ENCODE measurements around the gene TOMM40L.

Gene TOMM40L

DNA sequence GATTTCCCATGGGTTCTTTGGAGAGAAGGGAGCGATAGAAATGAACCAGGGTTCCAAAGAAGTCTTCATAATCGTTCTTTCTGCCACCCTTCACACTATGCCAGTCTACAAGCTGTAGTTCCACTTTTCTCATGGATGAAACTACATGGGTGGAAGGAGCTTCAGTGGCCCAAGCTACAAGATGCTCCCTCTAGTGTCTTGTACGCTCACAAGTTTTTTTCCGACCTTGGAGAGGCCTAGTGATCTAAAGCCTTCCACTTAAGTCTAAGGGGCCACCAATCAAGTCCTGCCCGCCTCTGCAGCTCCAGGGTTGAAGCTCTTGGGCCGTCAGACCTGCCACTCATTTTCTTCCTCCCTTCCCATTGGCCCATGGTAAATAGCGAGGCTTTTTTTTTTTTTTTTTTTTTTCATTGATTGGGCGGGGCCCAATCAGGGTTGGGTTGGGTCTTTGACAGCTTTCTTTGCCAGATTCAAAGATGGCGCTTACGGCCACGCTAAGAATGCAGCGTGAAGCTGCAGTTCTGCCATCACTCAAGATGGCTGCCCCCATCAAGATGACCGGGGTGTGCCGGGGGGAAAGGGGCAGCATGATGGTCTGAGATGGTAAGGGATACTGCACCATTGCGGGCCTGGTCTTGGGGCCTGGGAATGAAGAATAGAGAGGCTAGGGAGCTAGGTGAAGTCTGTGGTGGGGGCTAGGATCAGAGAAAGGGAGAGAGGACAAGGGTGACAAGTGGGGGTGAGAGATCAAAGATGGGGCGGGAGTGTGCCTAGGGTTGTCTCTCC lies at the start of gene TOMM40L:
TSS of gene TOMM40L (plus strand) at position 527 of the 786 bp plus-strand sequence. CDS start 430 bp downstream, outside the sequence.
- peak within 1 kb of the TSS; percentile 87 for H3K4me3 ChIP-seq (ENCODE audit: low read depth, low read length)

DNA sequence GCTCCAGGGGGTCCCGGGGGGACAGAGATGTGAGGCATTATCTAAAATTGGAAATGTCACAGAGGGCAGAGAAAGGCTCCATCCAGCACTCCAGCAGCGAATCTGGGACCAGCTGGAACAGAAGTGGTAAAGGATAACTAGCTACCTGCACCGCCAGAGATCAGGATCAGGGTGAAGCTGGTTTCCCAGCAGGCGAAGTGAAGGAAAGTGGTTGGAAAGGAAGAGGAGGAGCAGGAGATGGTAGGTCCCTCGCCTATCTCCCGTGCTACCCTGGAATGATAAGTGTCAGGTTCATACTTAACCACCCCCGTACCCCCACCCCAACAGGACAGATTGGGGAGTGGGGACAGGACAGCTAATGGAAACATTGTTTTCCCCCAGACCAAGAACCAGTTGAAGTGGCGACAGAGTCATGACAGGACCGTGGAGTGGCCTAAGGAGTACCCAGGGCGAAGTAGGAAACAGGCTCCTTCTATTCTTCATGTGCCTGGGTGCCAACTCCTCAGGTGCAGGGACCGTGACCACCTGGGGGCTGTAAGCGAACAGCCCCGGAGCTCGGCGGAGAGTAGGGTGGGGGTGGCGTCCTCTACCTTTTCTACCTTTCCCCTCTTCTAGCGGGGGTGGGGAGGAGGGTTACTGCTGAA lies 49.3 kb upstream of the TOMM40L start:
- H3K4me3 ChIP-seq (ENCODE audit: low read depth, low read length), result peak overlapping the region; percentile 91

DNA sequence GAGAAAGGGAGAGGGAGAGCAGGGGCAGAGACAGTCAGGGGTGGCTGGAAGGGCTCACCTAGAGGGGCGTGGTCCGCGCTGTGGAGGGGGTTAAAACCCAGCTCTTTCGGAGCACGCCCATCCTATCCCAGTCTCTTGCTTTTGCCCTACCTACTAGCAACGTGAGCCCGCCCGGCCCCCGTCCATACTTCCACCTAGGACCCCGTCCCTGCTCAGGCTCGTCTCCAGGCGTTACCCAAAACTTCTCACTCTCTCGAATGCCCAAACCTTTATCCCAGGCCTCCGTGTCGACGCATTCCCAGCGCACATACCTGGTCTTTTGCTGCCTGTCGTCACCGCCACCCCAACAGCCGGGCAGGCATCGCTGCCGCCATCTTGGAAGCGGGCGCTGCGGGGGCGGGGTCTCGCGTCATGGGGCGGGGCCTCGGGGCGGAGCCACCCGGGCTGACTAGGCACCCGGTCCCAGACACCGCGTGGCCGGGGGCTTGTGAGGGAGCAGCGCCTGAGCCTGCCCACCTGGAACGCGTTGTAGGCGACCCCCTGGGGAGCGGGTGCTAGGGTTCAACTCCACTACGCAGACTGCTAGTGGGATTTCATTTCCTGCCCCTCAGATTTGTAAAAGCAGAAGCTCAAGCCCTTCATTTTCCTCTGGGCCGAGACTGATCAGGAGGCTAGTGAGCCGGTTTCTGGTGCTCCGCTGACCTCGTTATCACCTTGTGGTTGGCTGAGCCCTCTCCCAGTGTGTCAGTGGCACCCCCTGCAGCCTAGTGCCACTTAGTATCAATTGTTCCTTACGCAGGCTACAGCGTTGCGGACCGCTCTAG lies 48.5 kb upstream of the TOMM40L start, which contains the start of gene B4GALT3:
TSS of gene B4GALT3 (minus strand) at position 396 of the 824 bp plus-strand sequence. CDS start 1,447 bp downstream, outside the sequence.
- peak within 1 kb of the TSS; percentile 91 for H3K4me3 ChIP-seq (ENCODE audit: low read depth, low read length)

DNA sequence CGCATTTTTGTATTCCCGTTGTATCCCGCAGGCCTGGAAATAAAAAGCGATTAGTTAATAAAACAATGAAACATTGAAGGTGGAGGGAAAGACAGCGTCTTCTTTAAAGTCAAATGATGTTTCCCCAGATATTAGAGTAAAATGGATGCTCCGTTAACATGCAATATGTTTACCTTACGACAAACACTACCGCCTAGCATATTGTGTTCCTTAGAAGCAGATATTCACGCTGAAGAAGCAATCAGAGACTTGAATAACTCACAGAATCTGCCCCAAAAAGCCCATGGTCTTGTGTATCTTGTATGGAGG lies 48.0 kb upstream of the TOMM40L start:
- H3K4me3 ChIP-seq (ENCODE audit: low read depth, low read length), result peak overlapping the region; percentile 91

DNA sequence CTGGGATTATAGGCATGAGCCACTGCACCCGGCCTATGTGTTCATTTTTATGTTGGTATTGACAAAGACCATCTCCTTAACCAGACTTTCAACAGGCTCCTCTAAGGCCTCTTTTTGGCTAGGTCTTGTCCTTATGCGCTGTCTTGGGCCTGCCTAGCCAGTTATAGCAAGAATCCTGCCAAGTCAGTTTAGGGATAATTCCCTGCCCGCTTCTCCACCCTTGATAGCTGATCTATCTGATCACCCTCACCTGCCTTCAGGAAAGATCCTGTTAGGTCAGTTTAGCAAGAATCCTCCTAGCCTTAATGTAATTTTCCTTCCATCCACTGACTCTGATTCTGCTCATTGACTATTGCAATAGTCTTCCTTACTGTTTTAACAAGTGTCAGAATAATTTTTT lies 46.2 kb upstream of the TOMM40L start:
- no peak overlapping the region for H3K4me3 ChIP-seq (ENCODE audit: low read depth, low read length)

DNA sequence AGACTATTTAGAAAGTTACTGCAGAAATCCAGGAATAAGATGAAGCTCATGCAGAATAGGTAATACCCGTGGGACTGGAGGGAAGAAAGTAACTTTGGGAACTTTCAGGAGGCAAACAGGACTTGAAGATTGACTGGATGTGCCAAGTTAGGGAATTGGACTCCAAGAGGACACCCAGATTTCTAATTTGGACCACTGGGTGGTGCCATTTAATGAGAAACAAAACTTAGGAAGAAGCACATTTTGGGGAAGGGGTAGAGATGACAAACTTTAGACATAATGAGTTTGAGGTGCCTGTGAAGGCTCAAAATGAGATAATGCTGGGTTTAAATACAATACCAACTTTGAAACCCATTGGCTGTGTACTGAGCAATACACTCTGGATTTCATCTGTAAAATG lies 45.2 kb upstream of the TOMM40L start:
- no peak overlapping the region for H3K4me3 ChIP-seq (ENCODE audit: low read depth, low read length)

DNA sequence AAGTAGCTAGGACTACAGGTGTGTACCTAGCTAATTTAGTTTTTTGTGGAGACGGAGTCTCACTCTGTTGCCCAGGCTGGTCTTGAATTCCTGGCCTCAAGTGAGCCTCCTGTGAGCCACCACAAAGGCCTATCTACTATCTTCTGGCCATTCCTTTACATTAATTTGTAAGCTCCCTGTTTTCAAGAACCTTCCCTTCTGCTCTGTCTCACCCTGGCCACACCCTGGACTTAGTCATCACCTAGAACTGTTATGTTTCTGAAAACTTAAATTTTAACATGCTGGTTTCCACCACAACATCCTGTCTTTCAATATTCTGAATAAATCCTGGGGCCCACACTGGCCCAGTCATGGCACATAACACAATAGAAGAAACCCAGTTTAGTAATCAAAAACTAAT lies 43.6 kb upstream of the TOMM40L start:
- no peak overlapping the region for H3K4me3 ChIP-seq (ENCODE audit: low read depth, low read length)

DNA sequence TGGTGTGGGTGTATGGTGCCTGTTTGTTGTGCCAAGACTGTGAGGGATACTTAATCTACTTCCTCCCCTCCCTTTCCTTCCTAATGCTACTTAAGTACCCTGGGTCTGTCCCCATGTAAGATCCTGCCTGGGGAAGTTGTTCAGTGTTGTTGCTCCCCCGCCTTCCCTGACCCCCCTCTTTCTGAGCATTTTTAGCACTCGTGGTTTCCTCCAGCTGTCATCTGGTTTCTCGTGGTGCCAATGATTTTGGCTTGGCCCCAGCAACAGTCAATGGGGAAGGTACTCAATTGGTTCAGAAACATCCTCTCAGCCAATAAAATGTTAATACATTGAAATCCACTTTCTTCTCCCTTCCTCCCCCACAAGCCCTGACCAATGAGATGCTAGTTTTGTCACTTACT lies 40.6 kb upstream of the TOMM40L start:
- H3K4me3 ChIP-seq (ENCODE audit: low read depth, low read length), result no peak overlapping the region

DNA sequence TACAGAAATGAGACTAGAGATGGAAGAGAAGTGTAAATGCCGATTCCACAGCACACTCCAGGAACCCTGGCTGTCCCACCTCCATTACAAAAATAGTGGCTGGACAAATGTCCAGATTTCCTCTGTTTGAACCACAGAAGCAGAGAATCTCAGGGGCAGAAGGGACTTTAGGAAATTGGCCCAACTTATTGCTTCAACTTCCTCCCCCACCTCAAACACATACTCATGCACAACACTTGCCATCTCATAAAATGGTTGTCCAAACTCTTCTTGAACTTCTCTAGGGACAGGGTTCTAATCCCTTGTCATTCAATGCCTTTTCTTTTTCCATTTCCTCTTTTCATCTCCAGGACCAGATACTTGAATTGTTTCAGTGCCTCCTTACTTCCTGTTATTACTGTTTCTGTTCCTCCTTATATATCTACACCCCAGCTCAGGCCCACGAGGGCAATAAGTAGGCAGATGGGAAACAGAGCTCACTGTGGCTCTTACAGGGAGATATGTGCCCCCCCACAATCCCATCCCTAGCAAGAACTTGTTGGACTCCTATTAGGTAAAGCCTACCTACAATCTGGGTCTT lies 40.0 kb upstream of the TOMM40L start:
- no peak overlapping the region for H3K4me3 ChIP-seq (ENCODE audit: low read depth, low read length)

DNA sequence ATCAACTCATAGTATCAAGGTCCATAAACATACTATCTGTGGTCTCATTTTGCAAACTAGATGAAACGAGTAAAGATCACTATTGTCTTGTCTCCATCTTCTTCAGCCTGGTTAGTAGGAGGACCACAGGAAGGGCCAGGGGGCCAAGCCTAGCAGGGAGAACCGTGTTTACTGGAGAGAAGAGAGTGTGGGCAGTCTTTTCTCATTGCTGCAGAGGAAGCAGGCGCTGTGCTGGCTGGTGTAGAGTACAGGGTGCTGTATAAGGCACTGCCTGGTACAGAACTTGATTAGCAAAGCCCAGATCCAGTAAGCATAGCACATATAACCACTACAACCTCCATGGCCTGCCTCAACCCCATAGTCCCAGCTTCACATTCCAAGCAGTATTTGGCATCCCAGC lies 38.5 kb upstream of the TOMM40L start:
- H3K4me3 ChIP-seq (ENCODE audit: low read depth, low read length), result no peak overlapping the region

DNA sequence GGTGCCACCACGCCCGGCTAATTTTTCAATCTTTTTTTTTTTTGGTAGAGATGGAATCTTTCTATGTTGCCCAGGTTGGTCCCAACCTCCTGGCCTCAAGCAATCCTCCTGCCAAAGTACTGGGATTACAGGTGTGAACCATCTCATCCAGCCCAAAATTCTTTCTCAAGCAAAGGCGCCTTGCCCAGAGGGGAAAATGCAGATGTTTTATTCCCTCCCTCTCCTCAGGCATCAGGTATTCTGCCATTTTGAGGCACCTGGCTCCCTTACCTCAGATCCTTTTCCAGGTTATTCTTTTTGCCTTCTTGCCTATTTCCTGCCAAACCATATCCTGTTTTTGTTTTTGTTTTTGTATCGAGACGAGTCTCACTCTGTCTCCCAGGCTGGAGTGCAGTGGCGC lies 37.5 kb upstream of the TOMM40L start:
- H3K4me3 ChIP-seq (ENCODE audit: low read depth, low read length), result no peak overlapping the region

DNA sequence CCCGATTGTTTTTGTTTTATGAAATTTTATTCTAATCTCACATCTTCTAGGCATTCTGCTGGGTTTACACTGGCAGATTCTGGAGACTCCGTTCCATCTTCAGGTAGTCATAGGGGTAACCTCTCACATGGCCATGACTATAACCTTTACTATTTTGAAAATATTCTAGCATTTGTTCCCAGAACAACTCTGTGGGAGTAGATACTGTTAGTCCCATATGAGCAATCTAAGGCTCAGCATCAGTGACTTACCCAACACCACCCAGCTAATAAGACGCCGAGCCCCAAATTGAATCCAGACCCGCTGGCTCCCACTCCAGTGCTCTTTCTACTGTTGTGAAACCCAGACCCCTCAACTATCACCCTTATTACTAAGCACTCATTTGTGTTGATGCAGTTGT lies 36.8 kb upstream of the TOMM40L start:
- no peak overlapping the region for H3K4me3 ChIP-seq (ENCODE audit: low read depth, low read length)

DNA sequence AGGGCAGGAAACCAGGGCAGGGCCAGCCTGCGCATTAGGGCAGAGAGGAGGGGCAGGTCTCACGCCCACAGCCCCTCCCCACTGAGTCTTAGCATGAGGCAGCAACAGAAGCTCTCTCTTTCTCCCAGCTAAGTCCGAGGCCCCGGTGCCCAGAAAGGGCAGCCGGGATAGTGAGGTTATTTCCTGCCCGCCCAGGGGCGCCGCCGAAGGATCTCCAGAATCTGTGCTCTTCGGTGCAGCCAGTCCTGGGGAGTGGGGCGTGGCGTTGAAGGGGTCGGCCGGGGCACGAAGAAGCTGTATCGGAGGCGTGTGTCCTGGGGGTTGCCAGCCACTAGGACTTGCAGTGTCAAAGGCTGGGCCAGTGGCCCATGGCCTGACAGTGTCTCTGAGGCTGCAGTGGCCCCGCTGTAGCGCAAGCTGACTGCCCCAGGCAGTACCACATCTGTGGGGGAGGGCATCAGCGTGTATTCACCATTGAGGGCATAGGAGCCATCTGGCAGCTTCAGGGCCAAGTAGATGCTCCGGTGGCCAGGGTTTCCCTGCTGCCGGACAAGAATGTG lies 34.8 kb upstream of the TOMM40L start:
- H3K4me3 ChIP-seq (ENCODE audit: low read depth, low read length), result no peak overlapping the region

DNA sequence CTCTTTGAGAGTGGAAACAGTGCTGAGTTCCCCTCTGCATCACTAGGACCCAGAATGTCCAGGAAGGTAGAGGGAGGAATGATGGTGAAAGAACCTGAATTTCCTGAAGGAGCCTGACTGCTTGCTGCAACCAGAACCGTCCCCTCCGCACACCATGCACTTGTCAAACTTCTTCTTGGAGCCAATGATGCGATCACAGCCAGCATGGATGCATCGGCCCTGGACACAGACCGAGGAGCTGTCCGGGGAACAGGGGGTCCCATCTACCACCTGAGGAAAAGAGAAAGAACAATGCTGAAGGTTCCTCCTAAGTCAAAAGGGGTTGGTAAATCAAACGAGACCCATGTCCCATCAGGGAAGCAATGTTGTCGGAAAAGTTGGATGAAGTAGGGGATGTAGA lies 33.9 kb upstream of the TOMM40L start:
- H3K4me3 ChIP-seq (ENCODE audit: low read depth, low read length), result no peak overlapping the region

DNA sequence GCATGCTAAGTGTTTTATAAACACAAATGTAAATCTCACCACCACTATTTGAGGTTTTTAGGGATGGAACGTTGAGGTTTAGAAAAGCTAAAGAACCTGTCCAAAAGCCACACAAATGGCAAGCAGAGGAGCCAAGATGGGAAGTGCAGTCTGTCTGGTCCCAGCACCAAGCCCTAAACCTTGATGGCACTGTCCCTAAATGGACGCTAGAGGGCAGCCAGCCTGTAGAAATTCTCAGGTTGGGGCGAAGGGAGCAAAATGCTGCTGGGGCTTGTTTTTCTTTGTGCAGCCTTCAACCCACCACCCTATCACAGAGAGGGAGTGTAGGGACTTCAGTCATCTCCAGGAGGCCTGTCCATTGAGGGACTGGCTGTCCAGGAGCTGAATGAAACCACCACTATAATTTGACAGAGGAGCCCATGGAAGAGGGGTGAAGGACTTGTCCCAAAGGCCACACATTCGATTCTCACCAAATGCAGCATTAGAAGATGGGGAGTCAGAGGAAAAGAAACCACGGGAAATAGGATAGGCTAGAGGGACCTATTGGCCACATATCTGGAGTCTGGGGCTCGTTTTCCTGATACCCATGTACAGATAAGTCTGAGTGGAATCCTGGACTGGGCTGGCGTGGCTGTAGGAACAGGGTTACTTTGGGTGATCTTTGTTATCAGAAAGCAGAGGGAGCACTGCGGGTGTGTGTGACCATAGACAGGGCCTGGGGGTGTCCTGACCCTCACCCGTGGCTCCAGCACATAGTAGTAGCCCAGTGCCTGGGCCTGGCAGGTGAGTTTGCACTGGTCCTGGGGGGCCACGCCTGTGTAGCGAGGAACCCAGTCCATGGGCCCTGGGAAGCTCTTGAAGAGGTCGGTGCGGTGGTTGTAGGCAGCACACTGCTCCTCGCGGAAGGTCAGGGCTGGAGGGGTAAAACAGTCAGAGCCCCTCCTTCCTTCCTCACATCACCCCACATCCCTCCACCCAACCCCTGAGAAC lies 33.1 kb upstream of the TOMM40L start:
- no peak overlapping the region for H3K4me3 ChIP-seq (ENCODE audit: low read depth, low read length)

DNA sequence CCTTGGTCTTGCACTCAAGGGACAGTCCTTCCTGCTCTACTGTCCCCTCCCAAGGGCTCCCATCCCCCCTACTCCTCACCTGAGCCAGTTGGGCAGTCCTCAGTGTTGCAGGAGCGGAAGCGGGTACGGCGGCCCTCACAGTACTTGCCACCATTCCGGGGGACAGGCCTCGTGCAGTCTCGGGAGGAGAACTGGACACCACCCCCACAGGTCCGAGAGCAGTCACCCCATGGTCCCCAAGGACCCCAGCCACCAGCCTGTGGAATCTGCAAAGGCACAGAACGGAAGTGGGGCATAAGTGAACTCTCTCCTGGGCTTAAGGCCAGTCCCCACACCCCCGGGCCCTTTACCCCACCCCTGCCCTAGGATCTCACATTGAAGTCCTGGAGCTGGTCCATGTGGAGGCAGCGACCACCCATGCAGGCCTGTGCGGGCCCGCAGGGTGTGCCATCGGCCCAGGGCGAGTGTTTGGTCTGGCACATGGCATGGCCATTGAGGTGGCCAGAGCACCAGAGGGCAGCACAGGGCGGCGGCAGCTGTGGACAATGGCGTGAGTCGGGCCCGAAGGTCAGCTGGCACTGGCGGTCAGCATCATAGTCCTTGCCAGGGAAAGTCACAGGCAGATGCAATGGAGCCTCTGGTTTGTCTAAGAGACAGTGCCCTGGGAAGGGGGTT lies 32.2 kb upstream of the TOMM40L start:
- no peak overlapping the region for H3K4me3 ChIP-seq (ENCODE audit: low read depth, low read length)

DNA sequence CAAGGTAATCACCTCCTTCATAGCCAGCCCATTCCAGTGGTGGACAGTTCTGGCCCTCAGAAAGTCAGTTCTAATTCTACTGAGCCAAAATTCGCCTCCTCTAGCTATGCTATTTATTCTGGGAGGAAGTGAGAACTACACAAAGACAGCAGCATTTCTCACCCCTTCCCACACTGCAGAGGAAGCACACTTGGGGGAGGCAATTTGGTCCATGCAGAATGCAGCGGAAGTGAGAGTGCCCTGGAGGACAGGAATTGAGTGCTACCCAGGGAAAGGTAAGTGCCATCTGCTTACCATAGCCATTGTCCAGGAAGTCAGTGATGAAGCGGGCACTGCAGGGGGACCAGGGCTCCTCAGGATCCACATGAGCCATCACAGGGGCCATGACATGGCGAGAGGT lies 30.7 kb upstream of the TOMM40L start:
- H3K4me3 ChIP-seq (ENCODE audit: low read depth, low read length), result no peak overlapping the region

DNA sequence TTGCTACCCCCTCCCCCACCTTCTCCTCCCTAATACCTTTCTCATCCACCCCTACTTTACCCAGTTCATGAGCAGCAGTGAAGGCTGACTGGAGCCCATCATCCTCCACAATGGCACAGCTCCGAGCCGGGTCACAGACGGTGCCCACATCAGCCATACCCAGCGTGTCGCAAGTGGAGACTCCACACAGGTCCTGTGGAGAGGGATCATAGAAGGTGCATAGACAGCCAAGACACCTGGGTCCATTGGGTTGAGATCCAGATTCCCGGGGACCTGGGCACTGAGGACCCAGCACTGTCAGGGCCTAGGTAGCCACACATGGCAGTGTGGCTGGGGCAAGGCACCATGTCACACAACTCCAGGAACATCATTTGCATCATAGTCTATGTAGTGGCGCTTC lies 29.7 kb upstream of the TOMM40L start:
- H3K4me3 ChIP-seq (ENCODE audit: low read depth, low read length), result no peak overlapping the region

All from iPS-11a (cell line).